Mesenchymal stem cell (in vitro differentiated cells and primary cell): ENCODE results near the gene KCNT1.

ENCODE experiments used
- DNase-seq: peaks from one replicate; pipeline ENCODE4 v3.0.0-alpha.2; 2013
- H2AFZ ChIP-seq: one replicate; pipeline ENCODE4 v1.6.1; 2013; ENCODE audit warnings: low read depth, mild to moderate bottlenecking, control low read depth, inconsistent platforms, low read length, moderate library complexity
- H2AK5ac ChIP-seq: 2 replicates; pipeline ENCODE4 v1.6.1; 2013; ENCODE audit warnings: low read length, moderate library complexity, mild to moderate bottlenecking, inconsistent platforms; ENCODE audit not compliant: severe bottlenecking
- H2BK120ac ChIP-seq: one replicate; pipeline ENCODE4 v1.6.1; 2013; ENCODE audit warnings: low read depth, mild to moderate bottlenecking, inconsistent platforms, low read length, moderate library complexity
- H2BK12ac ChIP-seq, 2 experiments: one replicate each; pipeline ENCODE4 v1.6.1; 2013; ENCODE audit warnings: inconsistent platforms in 2 of 2, low read length in 2 of 2, mild to moderate bottlenecking in 2 of 2, moderate library complexity in 2 of 2, control low read depth in 1 of 2
- H2BK15ac ChIP-seq: one replicate; pipeline ENCODE4 v1.6.1; 2013; ENCODE audit warnings: mild to moderate bottlenecking, low read depth, inconsistent platforms; ENCODE audit not compliant: poor library complexity, severe bottlenecking
- H2BK5ac ChIP-seq: 2 replicates; pipeline ENCODE4 v1.6.1; 2013; ENCODE audit warnings: low read depth, mild to moderate bottlenecking, low read length, control low read depth, inconsistent platforms; ENCODE audit not compliant: poor library complexity, severe bottlenecking
- H3K14ac ChIP-seq, 2 experiments: one replicate each; pipeline ENCODE4 v1.6.1; 2013; ENCODE audit warnings: inconsistent platforms in 2 of 2, low read length in 2 of 2, control low read depth in 1 of 2, mild to moderate bottlenecking in 1 of 2, moderate library complexity in 1 of 2
- H3K18ac ChIP-seq, 2 experiments: one replicate each; pipeline ENCODE4 v1.6.1; 2013; ENCODE audit warnings: inconsistent platforms in 2 of 2, low read length in 2 of 2, control low read depth in 1 of 2, low read depth in 1 of 2, mild to moderate bottlenecking in 1 of 2
- H3K23ac ChIP-seq, 2 experiments: one replicate each; pipeline ENCODE4 v1.6.1; 2013; ENCODE audit warnings: inconsistent platforms in 2 of 2, low read length in 2 of 2, mild to moderate bottlenecking in 2 of 2, moderate library complexity in 2 of 2, control low read depth in 1 of 2
- H3K27ac ChIP-seq: 2 replicates; pipeline ENCODE4 v1.5.1; 2013; ENCODE audit warnings: mild to moderate bottlenecking, moderate library complexity, low read length, control low read depth, inconsistent platforms; ENCODE audit not compliant: poor library complexity, severe bottlenecking
- H3K27me3 ChIP-seq, 2 experiments: 2 replicates each; pipeline versions ENCODE4 v1.6.1 to v1.7.0; 2013; ENCODE audit warnings: low read length in 2 of 2, mild to moderate bottlenecking in 2 of 2, moderate library complexity in 2 of 2, control low read depth in 1 of 2, inconsistent platforms in 1 of 2; ENCODE audit not compliant: control insufficient read depth in 1 of 2, insufficient read depth in 1 of 2
- H3K36me3 ChIP-seq, 2 experiments: 2 replicates each; pipeline versions ENCODE4 v1.6.1 to v1.7.0; 2013; ENCODE audit warnings: low read length in 2 of 2, control low read depth in 1 of 2, inconsistent platforms in 1 of 2, low read depth in 1 of 2, mild to moderate bottlenecking in 1 of 2; ENCODE audit not compliant: insufficient read depth in 2 of 2, control insufficient read depth in 1 of 2
- H3K4ac ChIP-seq, 2 experiments: one replicate each; pipeline ENCODE4 v1.6.1; 2013; ENCODE audit warnings: inconsistent platforms in 2 of 2, low read length in 2 of 2, mild to moderate bottlenecking in 2 of 2, moderate library complexity in 2 of 2, control low read depth in 1 of 2, low read depth in 1 of 2
- H3K4me1 ChIP-seq: 2 replicates; pipeline ENCODE4 v1.6.1; 2013; ENCODE audit warnings: low read depth, low read length, control low read depth; ENCODE audit not compliant: control insufficient read depth, insufficient read depth
- H3K4me2 ChIP-seq: 2 replicates; pipeline ENCODE4 v1.6.1; 2013; ENCODE audit warnings: low read length, mild to moderate bottlenecking, inconsistent platforms; ENCODE audit not compliant: poor library complexity, severe bottlenecking
- H3K4me3 ChIP-seq, 2 experiments: 2 replicates each; pipeline versions ENCODE4 v1.5.1 to v1.7.0; 2013; ENCODE audit warnings: low read length in 2 of 2, mild to moderate bottlenecking in 2 of 2, control low read depth in 1 of 2, low read depth in 1 of 2; ENCODE audit not compliant: insufficient read depth in 1 of 2
- H3K79me1 ChIP-seq: replicated peaks from 2 replicates; pipeline ENCODE4 v1.6.1; 2013; ENCODE audit warnings: mild to moderate bottlenecking, control low read depth, low read length, inconsistent platforms; ENCODE audit not compliant: poor library complexity, severe bottlenecking
- H3K9ac ChIP-seq: 2 replicates; pipeline ENCODE4 v1.7.0; 2013; ENCODE audit warnings: mild to moderate bottlenecking, low read length, moderate library complexity
- H3K9me3 ChIP-seq: 2 replicates; pipeline ENCODE4 v1.7.0; 2013; ENCODE audit warnings: mild to moderate bottlenecking, low read length; ENCODE audit not compliant: control insufficient read depth
- H4K8ac ChIP-seq: one replicate; pipeline ENCODE4 v1.6.1; 2013; ENCODE audit warnings: inconsistent platforms, mild to moderate bottlenecking, low read length, moderate library complexity
- H4K91ac ChIP-seq: one replicate; pipeline ENCODE4 v1.6.1; 2013; ENCODE audit warnings: mild to moderate bottlenecking, low read length, inconsistent platforms
- WGBS: methylation state at CpG from one replicate; pipeline ENCODE4 v1.1.7; 2013; ENCODE audit warnings: mixed read lengths; 5-methylcytosine and 5-hydroxymethylcytosine counted together

Gene KCNT1

DNA sequence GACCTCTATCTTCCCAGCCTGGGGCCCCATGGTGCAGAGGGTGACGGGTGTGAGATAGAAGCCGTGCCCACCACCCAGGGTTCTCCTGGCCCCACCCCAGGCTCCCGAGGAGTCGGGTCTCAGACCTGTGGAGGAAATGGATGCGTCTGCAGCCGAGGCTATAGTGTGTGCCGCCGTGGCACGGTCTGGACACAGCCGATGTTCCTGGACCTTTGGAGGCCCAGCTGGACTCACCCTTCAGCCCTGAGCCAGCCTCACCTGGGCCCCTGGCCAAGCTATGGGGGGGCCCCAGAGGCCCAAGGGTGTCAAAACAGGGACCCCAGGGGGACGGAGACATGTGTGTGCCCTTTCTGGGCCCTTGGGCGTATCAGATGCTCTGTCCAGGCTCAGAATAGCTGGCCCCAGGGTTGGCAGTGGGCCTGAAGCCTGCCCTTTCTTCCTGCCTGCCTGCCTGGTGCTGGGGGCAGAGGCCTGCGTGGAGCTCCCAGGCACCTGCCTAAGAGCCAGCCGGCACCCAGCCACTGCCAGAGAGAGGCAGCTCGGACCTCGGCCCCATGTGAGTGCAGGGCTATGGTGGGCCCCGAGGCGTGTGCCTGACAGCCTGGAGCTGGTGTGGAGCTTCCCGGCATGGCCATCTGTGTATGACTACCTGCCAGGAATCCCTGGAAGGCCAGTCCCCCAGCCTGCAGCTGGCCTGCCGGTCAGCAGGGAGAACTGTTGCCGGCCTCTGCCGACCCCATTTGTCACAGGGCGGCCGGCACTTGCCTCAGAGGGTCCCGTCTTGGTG is 41.8 kb downstream of the KCNT1 start:
- Histone ChIP-seq H2BK12ac (no peak overlapping the region), H3K18ac (no peak overlapping the region), H3K4me2 (no peak overlapping the region), H3K4me1 (peaks cover 2% of the 10 kb centered on the region), H2AK5ac (no peak overlapping the region), H3K27ac (no peak overlapping the region), H3K4ac (no peak overlapping the region), H3K23ac (no peak overlapping the region), H4K8ac (no peak overlapping the region), H3K4me3 (no peak overlapping the region), H2AFZ (no peak overlapping the region), H3K36me3 (no peaks in the 10 kb centered on the region), H2BK120ac (no peak overlapping the region), H3K79me1 (no peaks in the 10 kb centered on the region), H3K27me3 (peaks cover 5 to 17% of the 10 kb centered on the region in 2 experiments), H3K9me3 (no peaks in the 10 kb centered on the region), H2BK5ac (no peak overlapping the region), H3K14ac (no peak overlapping the region), H3K9ac (no peak overlapping the region), H2BK15ac (no peak overlapping the region), H4K91ac (no peak overlapping the region)
- WGBS, result 89% methylated on average over 25 of the region's 25 CpGs
- no peak for DNase-seq

GRCh38 chr9:135744333-135745070 is 42.5 kb downstream of the KCNT1 start:
- Histone ChIP-seq H3K36me3 (no peaks in the 10 kb centered on the region), H3K4ac (no peak overlapping the region), H3K27me3 (peaks cover 5 to 15% of the 10 kb centered on the region in 2 experiments), H4K8ac (no peak overlapping the region), H3K23ac (no peak overlapping the region), H2BK15ac (no peak overlapping the region), H3K79me1 (no peaks in the 10 kb centered on the region), H3K14ac (no peak overlapping the region), H3K9ac (no peak overlapping the region), H3K4me1 (peaks cover 2% of the 10 kb centered on the region), H2BK5ac (no peak overlapping the region), H3K4me2 (no peak overlapping the region), H4K91ac (no peak overlapping the region), H2BK120ac (no peak overlapping the region), H3K27ac (no peak overlapping the region), H2BK12ac (no peak overlapping the region), H2AFZ (no peak overlapping the region), H2AK5ac (no peak overlapping the region), H3K4me3 (no peak overlapping the region), H3K18ac (no peak overlapping the region), H3K9me3 (no peaks in the 10 kb centered on the region)
- no peak for DNase-seq
- WGBS, result 90% methylated on average over 33 of the region's 33 CpGs

GRCh38 chr9:135745189-135745588 is 43.2 kb downstream of the KCNT1 start:
- Histone ChIP-seq H3K14ac (no peak overlapping the region), H4K91ac (no peak overlapping the region), H3K79me1 (no peaks in the 10 kb centered on the region), H2AFZ (no peak overlapping the region), H4K8ac (no peak overlapping the region), H3K4me2 (no peak overlapping the region), H3K27ac (no peak overlapping the region), H3K4me3 (no peak overlapping the region), H3K9me3 (no peaks in the 10 kb centered on the region), H3K23ac (no peak overlapping the region), H2AK5ac (no peak overlapping the region), H2BK5ac (no peak overlapping the region), H3K9ac (no peak overlapping the region), H3K36me3 (no peaks in the 10 kb centered on the region), H3K27me3 (peaks cover 5 to 8% of the 10 kb centered on the region in 2 experiments), H2BK120ac (no peak overlapping the region), H2BK12ac (no peak overlapping the region), H3K18ac (no peak overlapping the region), H2BK15ac (no peak overlapping the region), H3K4ac (no peak overlapping the region), H3K4me1 (peaks cover 2% of the 10 kb centered on the region)
- no peak for DNase-seq
- 91% methylated on average over 21 of the region's 21 CpGs for WGBS

- peak overlapping the region; percentile 12 for H3K4me2 ChIP-seq
- H2AFZ ChIP-seq, result no peak overlapping the region
- H3K27me3 ChIP-seq, result peaks cover 0 to 4% of the 10 kb centered on the region in 2 experiments
- DNase-seq, result no peak
- peak overlapping the region; percentile 60 for H2BK15ac ChIP-seq
- H2BK120ac ChIP-seq, result no peak overlapping the region
- 92% methylated on average over 24 of the region's 24 CpGs for WGBS
- no peak overlapping the region for H3K23ac ChIP-seq
- no peaks in the 10 kb centered on the region for H3K79me1 ChIP-seq
- no peak overlapping the region for H4K91ac ChIP-seq
- H3K36me3 ChIP-seq, result no peaks in the 10 kb centered on the region
- H3K14ac ChIP-seq, result no peak overlapping the region
- H2AK5ac ChIP-seq, result no peak overlapping the region
- no peak overlapping the region for H3K4me3 ChIP-seq
- no peak overlapping the region for H3K27ac ChIP-seq
- H2BK12ac ChIP-seq, result no peak overlapping the region
- no peaks in the 10 kb centered on the region for H3K9me3 ChIP-seq
- H3K4ac ChIP-seq, result no peak overlapping the region
- H4K8ac ChIP-seq, result no peak overlapping the region
- H2BK5ac ChIP-seq, result no peak overlapping the region
- peaks cover 2% of the 10 kb centered on the region for H3K4me1 ChIP-seq
- no peak overlapping the region for H3K18ac ChIP-seq
- no peak overlapping the region for H3K9ac ChIP-seq
These were observed 43.8 kb downstream of the KCNT1 start for GRCh38 chr9:135745686-135746324.
